Activated CD4-positive, alpha-beta T cell treated with anti-CD3 and anti-CD28 coated beads, Interleukin-2, Interleukin-6, amounts not matched to agents 100 ng/mL and 50 ng/mL, durations not matched to agents 16 hours and 8 hours (primary cell): ENCODE data around the gene DAZAP1.

Experiments used
- DNase-seq: peaks from one replicate; pipeline ENCODE4 v3.0.0-alpha.2; 2020

The DAZAP1 gene

DNA sequence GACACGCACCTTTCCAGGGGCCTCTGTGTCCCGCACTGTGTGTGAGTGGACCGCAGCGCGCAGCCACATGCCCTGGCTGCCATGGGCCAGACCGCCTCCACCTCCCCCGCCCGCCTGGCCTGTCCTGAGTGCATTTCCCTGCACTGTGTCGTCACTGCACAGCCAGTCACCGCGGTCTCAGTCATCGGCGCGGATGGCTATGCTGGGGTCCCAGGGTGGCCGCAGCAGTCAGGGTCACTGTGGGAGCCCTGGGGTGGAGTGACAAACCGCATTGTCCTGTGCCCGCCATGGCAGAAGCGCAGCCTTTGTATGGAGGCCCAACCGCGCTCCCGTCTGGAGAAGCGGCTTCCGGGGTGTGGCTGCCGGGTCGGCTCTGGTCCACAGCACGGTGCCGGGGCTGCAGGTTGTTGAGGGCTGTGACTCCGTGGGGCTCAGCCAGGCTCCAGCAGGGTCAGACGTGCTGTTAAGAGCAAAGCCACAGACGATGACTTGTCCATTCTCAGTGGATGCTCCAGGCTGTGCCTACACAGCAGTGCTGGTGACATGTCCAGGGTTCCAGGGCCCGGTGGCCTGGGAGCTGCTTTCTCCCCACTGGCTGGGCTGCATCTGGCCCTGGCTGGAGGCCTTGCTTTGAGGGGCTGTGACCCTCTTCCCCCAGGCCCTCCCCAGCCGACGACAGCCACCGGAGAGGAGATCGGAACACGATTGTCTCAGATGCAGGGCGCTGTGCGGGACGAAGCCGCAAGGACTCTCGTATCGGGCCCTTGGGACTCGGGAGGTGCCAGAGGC lies 30.0 kb upstream of the DAZAP1 start:
- no peak for DNase-seq

DNA sequence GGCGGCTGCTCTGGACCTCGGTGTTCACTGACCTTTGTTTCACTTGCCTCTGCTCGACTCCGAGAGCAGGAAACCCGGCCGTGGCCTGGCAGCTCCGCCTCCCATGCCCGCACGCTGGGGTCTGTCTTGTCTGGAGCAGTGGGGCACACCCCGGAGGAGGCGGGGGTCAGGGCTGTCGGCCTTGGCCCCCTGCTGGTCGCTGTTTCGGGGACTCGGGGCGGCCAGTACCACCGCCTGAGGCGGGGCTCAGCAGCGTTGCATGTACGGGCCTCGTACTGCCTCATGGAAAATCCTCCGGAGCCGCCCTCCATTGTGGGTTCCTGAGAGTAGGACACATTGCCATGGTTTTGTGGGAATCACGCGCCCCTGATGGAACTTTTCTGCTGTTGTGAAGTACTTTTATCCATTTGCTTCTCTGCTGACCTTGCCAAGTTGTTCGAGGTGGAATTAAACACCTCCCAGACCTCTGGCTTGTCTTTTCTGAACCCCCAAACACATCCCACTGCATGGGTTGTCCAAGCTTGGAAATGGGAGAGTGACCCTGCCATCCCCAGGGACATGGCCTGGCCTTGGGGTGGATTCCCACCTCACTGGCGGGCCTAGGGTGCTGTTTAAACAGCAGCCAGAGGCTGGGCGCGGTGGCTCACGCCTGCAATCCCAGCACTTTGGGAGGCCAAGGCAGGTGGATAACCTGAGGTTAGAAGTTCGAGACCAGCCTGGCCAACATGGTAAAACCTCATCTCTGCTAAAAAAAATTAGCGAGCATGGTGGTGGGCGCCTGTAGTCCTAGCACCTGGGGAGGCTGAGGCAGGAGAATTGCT lies 29.2 kb upstream of the DAZAP1 start:
- no peak for DNase-seq

DNA sequence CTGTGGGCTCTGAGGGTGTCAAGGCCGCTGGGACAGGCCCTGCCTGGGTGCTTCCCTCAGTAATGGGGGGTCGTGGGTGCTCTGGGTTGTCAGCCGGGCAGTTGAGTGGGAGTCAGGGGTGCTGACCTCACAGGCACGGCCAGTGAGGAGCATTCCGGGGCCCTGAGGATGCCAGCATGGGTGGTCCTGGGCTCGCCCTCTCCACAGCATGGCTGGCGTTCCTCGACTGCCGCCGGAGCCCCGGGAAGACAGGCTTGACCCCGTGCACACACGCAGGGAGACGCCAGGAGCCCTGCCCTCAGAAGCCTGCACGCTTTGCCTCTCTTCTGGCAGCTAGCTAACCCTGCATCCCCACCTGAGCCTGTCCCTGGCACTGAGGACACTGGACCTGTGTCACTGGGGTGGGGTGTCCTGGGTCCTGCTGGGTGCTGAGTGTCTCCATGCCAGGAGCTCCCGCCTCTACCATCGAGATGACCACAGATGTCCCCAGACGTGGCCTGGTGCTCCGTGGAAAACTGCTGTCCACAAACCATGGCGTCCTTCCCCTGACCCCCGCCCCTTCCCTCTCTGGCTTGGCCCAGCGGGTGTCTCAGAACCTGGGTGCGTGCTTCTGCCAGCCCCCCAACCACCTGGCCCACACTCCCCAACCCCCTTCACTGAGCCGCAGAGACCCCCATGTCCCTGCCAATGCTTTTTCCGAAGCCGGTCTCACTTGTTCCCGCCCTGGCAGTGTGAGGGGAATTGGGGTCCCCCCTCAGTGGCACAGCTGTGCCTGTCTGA lies 28.1 kb upstream of the DAZAP1 start:
- no peak for DNase-seq

GRCh38 chr19:1379961-1380489 lies 27.4 kb upstream of the DAZAP1 start:
- no peak for DNase-seq

DNA sequence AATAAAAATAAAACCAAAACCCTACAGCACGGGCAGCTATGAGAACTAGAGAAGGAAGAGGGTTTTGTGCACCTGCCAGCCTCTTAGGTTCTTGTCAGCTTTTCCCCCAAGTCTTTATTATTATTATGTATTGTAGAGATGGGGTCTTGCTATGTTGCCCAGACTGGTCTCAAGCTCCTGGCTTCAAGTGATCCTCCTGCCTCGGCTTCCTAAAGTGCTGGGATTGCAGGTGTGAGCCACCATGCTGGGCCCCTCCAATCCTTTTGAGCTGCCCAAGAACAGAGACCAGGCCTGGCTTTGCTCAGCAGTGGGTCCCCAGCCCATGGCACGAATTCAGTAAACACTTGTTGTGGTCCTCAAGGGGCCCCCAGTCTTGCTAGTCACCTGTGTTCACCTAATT lies 25.1 kb upstream of the DAZAP1 start:
- DNase-seq: no peak

DNA sequence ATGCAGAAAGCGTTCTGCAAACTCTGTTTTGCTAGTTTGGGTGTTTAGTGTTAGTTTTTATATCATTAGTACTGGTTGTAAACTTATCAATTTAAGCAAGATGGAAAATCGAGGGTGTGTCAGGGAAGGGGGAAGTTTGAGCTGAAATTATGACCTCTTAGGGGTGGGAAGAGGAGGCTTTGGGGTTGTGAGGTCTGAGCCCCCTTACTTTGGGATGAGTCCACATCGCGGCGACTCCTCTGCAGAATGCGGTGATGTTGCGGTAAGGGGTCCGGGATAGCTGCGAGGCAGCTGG lies 24.4 kb upstream of the DAZAP1 start:
- no peak for DNase-seq

- DNase-seq: peak; percentile 94
Observed at GRCh38 chr19:1383312-1384084, 23.9 kb upstream of the DAZAP1 start, which contains the start of gene NDUFS7. Gene NDUFS7 (plus strand): TSS chr19:1383907. CDS start chr19:1383927, 20 bp downstream.

- DNase-seq: no peak
Observed at GRCh38 chr19:1384085-1384462, 23.3 kb upstream of the DAZAP1 start.

DNA sequence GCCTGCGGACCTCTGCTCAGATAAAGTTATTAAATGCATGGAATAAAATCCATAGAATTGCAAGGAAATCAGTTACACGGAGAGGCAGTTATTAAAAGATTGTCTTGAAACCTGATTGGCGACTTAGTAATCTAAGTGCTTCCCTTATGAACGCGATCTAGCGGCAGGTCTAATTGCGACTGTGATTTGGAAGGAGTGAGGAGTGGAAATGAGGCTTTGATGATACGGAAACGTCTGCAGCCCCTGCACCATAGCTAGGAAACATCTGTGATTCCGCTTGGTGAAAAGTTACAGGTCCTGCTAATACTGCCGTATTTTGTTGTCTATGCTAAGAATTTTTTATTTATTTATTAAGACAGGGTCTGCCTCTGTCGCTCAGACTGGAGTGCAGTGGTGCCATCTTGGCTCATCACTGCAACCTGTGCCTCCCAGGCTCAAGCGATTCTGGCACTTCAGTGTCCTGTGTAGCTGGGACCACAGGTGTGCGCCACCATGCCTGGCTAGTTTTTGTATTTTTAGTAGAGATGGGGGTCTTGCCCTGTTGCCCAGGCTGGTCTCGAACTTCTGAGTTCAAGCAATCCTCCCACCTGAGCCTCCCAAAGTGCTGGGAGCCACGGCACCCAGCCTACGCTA lies 22.8 kb upstream of the DAZAP1 start:
- peak; percentile 20 for DNase-seq

DNA sequence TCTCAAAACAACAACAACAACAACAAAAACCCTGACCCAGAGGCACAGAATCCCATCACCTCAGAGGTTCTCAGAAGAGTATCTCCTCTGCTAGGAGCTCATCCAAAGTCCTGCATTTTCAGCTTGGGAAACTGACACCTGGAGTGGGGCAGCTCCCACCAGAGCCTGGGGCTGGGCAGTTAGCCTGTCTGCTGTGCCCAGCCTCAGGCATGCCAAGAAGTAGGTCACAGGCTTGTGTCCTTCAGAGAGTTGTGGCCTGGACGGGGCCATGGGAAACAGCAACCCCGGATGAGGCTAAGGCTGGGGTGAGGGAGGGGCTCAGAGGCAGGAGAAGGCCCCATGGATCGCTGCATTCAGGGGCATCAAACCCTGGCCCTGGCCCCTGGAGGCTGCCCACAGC lies 21.6 kb upstream of the DAZAP1 start:
- DNase-seq: no peak

- no peak for DNase-seq
Observed at GRCh38 chr19:1386945-1387683, 20.3 kb upstream of the DAZAP1 start.

GRCh38 chr19:1387684-1388636 lies 19.4 kb upstream of the DAZAP1 start:
- no peak for DNase-seq

DNA sequence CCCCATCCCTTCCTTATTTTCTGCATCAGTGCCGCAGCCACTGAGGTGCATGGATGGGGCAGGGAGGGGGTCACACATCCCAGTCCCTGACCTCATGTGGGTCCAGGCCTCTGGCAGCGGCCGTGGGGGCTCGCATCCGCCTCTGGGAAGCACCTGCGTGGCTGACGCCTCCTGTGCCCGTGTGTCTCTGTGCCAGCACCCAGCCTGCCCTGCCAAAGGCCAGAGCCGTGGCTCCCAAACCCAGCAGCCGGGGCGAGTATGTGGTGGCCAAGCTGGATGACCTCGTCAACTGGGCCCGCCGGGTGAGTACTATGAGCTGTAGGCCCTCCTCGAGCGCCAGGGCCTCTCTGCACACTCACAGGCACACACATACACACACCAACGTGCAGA lies 18.8 kb upstream of the DAZAP1 start:
- no peak for DNase-seq

DNA sequence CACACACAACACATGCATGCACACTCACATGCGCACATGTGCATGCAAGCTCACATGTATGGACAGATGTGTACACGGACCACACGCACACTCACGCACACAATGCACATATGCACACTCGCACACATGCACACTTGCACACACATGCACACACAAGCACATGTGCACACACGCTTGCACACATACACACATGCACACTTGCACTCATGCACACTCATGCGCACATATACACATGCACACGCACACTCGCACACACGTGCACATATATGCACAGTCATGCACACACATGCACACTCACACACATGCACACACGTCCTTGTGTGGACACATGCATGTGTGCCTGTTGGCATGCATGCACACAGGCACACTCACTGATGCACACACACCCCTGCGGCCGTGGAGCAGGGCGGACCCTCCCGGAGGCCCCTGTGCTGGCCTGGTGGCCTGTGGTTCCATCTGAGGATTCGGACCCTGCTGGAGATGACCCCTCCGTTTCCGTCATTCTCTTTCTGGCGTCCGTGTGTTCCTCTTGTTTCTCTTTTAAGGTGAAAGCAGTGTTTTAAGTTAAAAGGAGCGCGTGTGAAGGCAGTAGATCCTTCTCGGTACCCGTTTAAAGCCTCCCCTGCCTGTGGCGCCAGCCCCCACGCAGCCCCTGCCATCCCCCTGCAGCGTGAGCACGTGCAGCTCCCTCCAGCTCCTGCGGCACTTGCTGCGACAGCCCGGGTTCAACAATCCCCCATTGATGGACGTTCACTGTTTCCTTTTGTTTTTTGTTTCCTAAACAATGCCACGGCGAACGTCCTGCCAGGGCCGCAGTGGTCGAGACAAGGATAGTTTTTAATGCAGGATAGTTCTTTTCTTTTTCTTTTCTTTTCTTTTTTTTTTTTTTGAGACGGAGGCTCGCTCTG lies 18.1 kb upstream of the DAZAP1 start:
- no peak for DNase-seq

DNA sequence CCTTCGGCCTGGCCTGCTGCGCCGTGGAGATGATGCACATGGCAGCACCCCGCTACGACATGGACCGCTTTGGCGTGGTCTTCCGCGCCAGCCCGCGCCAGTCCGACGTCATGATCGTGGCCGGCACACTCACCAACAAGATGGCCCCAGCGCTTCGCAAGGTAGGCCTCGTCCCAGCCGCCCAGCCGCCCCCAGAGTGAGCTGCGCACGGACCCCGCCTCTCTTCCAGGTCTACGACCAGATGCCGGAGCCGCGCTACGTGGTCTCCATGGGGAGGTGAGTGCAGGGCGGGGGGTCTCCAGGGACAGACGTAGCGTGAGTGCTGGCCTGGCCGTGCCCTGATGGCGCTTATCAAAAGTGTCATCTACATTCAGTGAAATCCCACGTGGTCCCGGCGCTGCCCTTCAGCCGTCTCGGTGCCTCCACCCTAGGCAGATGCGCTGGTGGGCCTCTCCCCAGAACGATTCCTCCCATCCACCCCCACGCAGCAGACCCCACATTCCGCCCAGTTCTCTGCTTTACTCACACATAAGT lies 16.4 kb upstream of the DAZAP1 start:
- DNase-seq: no peak

DNA sequence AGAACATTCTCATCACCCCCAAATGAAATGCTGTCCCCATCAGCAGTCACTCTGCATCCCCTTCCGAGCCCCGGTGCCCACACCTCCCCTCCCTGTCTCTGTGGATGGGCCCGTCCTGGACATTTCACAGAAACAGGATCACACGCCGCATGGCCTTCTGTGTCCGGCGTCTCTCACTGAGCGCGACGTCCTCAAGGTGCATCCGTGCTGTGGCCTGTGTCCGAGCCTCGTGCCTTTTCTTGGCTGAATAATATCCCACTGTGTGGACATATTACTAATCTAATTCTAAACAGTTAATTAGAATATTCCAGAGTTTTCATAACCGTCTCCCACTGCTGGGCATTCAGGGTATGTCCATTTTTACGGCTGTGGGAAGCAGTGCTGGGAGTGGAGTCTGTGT lies 15.0 kb upstream of the DAZAP1 start:
- DNase-seq: no peak

DNA sequence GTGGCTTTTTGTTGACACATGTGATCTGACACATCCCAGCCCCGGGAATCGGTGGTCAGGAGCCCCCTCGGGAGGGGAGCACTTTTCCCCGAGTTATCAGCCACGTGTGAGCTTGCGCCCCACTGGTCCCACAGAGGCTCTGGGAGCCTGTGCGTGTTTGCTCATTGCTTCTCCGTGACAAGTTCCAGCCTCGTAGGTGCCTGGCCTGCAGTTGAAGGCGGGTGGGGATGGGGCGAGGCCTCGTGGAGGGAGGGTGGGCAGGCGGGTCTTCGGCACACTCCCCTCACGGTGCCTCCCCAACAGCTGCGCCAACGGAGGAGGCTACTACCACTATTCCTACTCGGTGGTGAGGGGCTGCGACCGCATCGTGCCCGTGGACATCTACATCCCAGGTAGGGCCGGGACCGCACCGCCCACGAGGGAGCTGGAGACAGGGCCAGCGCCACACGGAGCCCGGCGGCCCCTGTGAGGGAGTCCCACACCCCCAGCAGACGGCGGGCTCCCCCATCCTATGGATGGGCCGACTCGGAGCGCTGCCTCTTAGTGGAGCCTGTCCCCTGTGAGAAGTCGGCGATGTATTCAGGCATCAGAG lies 14.4 kb upstream of the DAZAP1 start:
- no peak for DNase-seq

DNA sequence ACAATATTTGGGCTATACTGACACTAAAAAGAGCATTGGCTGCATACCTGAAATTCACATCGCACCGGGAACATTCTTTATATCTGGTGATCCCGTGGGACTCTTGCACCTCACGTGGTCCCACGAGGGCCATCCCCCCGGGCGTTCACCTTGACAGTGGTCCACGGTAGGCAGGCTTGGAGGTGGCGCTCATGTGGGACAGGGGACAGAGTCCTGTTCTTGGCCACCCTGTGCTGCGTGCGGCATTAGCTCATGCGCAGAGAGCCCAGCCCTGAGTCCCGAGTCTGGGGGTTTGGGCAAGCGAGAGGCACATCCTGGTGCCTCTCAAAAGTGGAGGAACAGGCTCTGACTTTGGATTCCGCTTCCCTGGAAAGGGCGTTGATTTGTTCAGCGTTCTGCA lies 13.5 kb upstream of the DAZAP1 start:
- no peak for DNase-seq
